ENCODE measurements around the gene MPZL2.

The MPZL2 gene

GRCh38 chr11:118234833-118235232, 29.3 kb downstream of the MPZL2 start:
- no peak for ATAC-seq (ENCODE audit: low read depth)
- TF ChIP-seq CTCF (IDR thresholded peaks at IDR 0.05; ENCODE audit: poor library complexity, severe bottlenecking), result no peak
- H3K4me1 ChIP-seq (ENCODE audit: insufficient read depth, poor library complexity, severe bottlenecking), result no peaks in the 10 kb centered on the region

GRCh38 chr11:118233850-118234249, 30.2 kb downstream of the MPZL2 start:
- ATAC-seq (ENCODE audit: low read depth), result no peak
- no peak for DNase-seq (ENCODE audit: low spot score)
- Histone ChIP-seq H3K27me3 (ENCODE audit: insufficient read depth, poor library complexity, severe bottlenecking) (no peaks in the 10 kb centered on the region), H3K4me1 (ENCODE audit: insufficient read depth, poor library complexity, severe bottlenecking) (no peaks in the 10 kb centered on the region), H3K4me3 (ENCODE audit: severe bottlenecking) (no peak overlapping the region), H3K27ac (ENCODE audit: poor library complexity, severe bottlenecking) (no peak overlapping the region), H3K9me3 (ENCODE audit: severe bottlenecking) (no peaks in the 10 kb centered on the region), H3K36me3 (ENCODE audit: low read depth) (peaks cover 15% of the 10 kb centered on the region)
- no peak for TF ChIP-seq CTCF (IDR thresholded peaks at IDR 0.05; ENCODE audit: poor library complexity, severe bottlenecking)

More at GRCh38 chr11:118234833-118235232, 29.3 kb downstream of the MPZL2 start:
- H3K36me3 ChIP-seq (ENCODE audit: low read depth), result peaks cover 15% of the 10 kb centered on the region
- H3K4me3 ChIP-seq (ENCODE audit: severe bottlenecking), result no peak overlapping the region
- no peak for DNase-seq (ENCODE audit: low spot score)
- H3K9me3 ChIP-seq (ENCODE audit: severe bottlenecking), result no peaks in the 10 kb centered on the region
- no peaks in the 10 kb centered on the region for H3K27me3 ChIP-seq (ENCODE audit: insufficient read depth, poor library complexity, severe bottlenecking)
- H3K27ac ChIP-seq (ENCODE audit: poor library complexity, severe bottlenecking), result no peak overlapping the region

- DNase-seq (ENCODE audit: low spot score), result no peak
- Histone ChIP-seq H3K36me3 (ENCODE audit: low read depth) (peaks cover 12% of the 10 kb centered on the region), H3K4me3 (ENCODE audit: severe bottlenecking) (no peak overlapping the region), H3K27me3 (ENCODE audit: insufficient read depth, poor library complexity, severe bottlenecking) (no peaks in the 10 kb centered on the region), H3K9me3 (ENCODE audit: severe bottlenecking) (no peaks in the 10 kb centered on the region), H3K27ac (ENCODE audit: poor library complexity, severe bottlenecking) (no peak overlapping the region), H3K4me1 (ENCODE audit: insufficient read depth, poor library complexity, severe bottlenecking) (no peaks in the 10 kb centered on the region)
- no peak for TF ChIP-seq CTCF (IDR thresholded peaks at IDR 0.05; ENCODE audit: poor library complexity, severe bottlenecking)
- no peak for ATAC-seq (ENCODE audit: low read depth)
These were observed 30.7 kb downstream of the MPZL2 start for GRCh38 chr11:118233377-118233776.

- ATAC-seq (ENCODE audit: low read depth) (no peak), DNase-seq (ENCODE audit: low spot score) (no peak)
- no peak overlapping the region for H3K4me3 ChIP-seq (ENCODE audit: severe bottlenecking)
- H3K36me3 ChIP-seq (ENCODE audit: low read depth), result peaks cover 12% of the 10 kb centered on the region
- no peaks in the 10 kb centered on the region for H3K9me3 ChIP-seq (ENCODE audit: severe bottlenecking)
- no peaks in the 10 kb centered on the region for H3K27me3 ChIP-seq (ENCODE audit: insufficient read depth, poor library complexity, severe bottlenecking)
- no peak for TF ChIP-seq CTCF (IDR thresholded peaks at IDR 0.05; ENCODE audit: poor library complexity, severe bottlenecking)
- no peaks in the 10 kb centered on the region for H3K4me1 ChIP-seq (ENCODE audit: insufficient read depth, poor library complexity, severe bottlenecking)
- no peak overlapping the region for H3K27ac ChIP-seq (ENCODE audit: poor library complexity, severe bottlenecking)
These were observed 31.4 kb downstream of the MPZL2 start for GRCh38 chr11:118232659-118233058.

GRCh38 chr11:118231461-118231860, 32.6 kb downstream of the MPZL2 start:
- Histone ChIP-seq H3K4me3 (ENCODE audit: severe bottlenecking) (no peak overlapping the region), H3K36me3 (ENCODE audit: low read depth) (peaks cover 12% of the 10 kb centered on the region), H3K9me3 (ENCODE audit: severe bottlenecking) (no peaks in the 10 kb centered on the region), H3K4me1 (ENCODE audit: insufficient read depth, poor library complexity, severe bottlenecking) (no peaks in the 10 kb centered on the region), H3K27me3 (ENCODE audit: insufficient read depth, poor library complexity, severe bottlenecking) (no peaks in the 10 kb centered on the region), H3K27ac (ENCODE audit: poor library complexity, severe bottlenecking) (no peak overlapping the region)
- DNase-seq (ENCODE audit: low spot score) (no peak), ATAC-seq (ENCODE audit: low read depth) (no peak)
- no peak for TF ChIP-seq CTCF (IDR thresholded peaks at IDR 0.05; ENCODE audit: poor library complexity, severe bottlenecking)

All from RWPE2 (cell line).